SH-SY5Y (cell line): ENCODE measurements around the gene MAGI2.

Source experiments
- GATA2 ChIP-seq: IDR thresholded peaks from 2 replicates; pipeline ENCODE4 v1.6.1; 2011; ENCODE audit warnings: mild to moderate bottlenecking, low read depth, low read length
- GATA3 ChIP-seq: IDR thresholded peaks from 2 replicates; pipeline ENCODE4 v1.6.1; 2011; ENCODE audit warnings: low read depth, mild to moderate bottlenecking, low read length, moderate library complexity

DNA sequence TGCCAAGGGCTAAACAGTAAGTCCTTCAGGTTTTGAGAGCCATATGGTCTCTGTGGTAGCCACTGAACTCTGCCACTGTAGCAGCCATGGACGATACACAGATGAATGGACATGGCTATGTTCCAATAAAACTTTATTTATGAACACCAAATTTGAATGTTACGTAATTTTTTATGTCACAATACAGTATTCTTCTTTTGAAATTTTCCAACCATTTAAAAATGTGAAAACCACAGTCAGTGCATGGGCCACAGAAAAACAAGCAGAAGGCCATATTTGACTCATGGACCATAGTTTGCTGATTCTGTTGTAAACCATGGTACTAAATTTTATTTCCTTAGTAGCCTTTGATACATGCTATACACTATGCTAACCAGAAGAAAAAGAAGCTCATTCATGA, 361.8 kb downstream of the MAGI2 start:
- TF ChIP-seq GATA2 (no peak), GATA3 (no peak)
